Keratinocyte (primary cell): ENCODE measurements around the gene UMAD1. TPM values are rescaled to one million over a fixed set of nuclear protein-coding genes. Genes with fewer than 3 reads are reported as not detected.
A peak's percentile ranks its signal among the peaks of the same experiment; 100 is the strongest.

Source experiments
- DNase-seq: peaks from one replicate; pipeline ENCODE4 v3.0.0-alpha.2; 2011; ENCODE audit warnings: low read depth, missing footprints, low spot score
- FAIRE-seq: peaks from 2 replicates; lab custom pipeline; 2011; peaks lifted over from hg19 to GRCh38; lab: Jason Lieb, UNC
- H2AFZ ChIP-seq: 2 replicates; pipeline ENCODE4 v1.6.0; 2012; ENCODE audit warnings: low read length, control low read depth, inconsistent platforms; ENCODE audit not compliant: control insufficient read depth
- H3K27ac ChIP-seq: 2 replicates; pipeline ENCODE4 v1.5.1; 2011; ENCODE audit warnings: low read length; ENCODE audit not compliant: control insufficient read depth, insufficient read depth
- H3K27me3 ChIP-seq: 3 replicates; pipeline ENCODE4 v1.6.0; 2011; ENCODE audit warnings: low read length; ENCODE audit not compliant: control insufficient read depth, insufficient read depth; ENCODE audit errors: extremely low read depth
- H3K36me3 ChIP-seq, 2 experiments: 2 replicates in 1 of 2; 3 replicates in 1 of 2; pipeline ENCODE4 v1.5.1; 2011; ENCODE audit warnings: low read length in 2 of 2, mild to moderate bottlenecking in 1 of 2; ENCODE audit not compliant: control insufficient read depth in 2 of 2, insufficient read depth in 2 of 2; ENCODE audit errors: extremely low read depth in 1 of 2
- H3K4me1 ChIP-seq: 3 replicates; pipeline ENCODE4 v1.5.1; 2011; ENCODE audit warnings: low read length; ENCODE audit not compliant: control insufficient read depth, insufficient read depth; ENCODE audit errors: extremely low read depth
- H3K4me2 ChIP-seq: 3 replicates; pipeline ENCODE4 v1.6.0; 2011; ENCODE audit warnings: low read depth, low read length; ENCODE audit not compliant: control insufficient read depth, insufficient read depth; ENCODE audit errors: extremely low read depth
- H3K4me3 ChIP-seq, 3 experiments: fragments of 200-600 bp in 1 of 3; sonication (generic) in 1 of 3; 2 replicates in 2 of 3; 3 replicates in 1 of 3; pipeline ENCODE4 v1.5.1; 2011 to 2016; ENCODE audit warnings: low read length in 3 of 3, mild to moderate bottlenecking in 3 of 3, control low read depth in 2 of 3, inconsistent platforms in 1 of 3, low read depth in 1 of 3, mixed read lengths in 1 of 3, mixed run types in 1 of 3, moderate library complexity in 1 of 3; ENCODE audit not compliant: control insufficient read depth in 2 of 3, insufficient read depth in 2 of 3; ENCODE audit errors: extremely low read depth in 1 of 3
- H3K79me2 ChIP-seq: 2 replicates; pipeline ENCODE4 v1.6.0; 2012; ENCODE audit warnings: low read length; ENCODE audit not compliant: control insufficient read depth, insufficient read depth
- H3K9ac ChIP-seq: 3 replicates; pipeline ENCODE4 v1.6.0; 2011; ENCODE audit warnings: low read length; ENCODE audit not compliant: control insufficient read depth, insufficient read depth; ENCODE audit errors: extremely low read depth
- H3K9me1 ChIP-seq: 3 replicates; pipeline ENCODE4 v1.6.0; 2011; ENCODE audit warnings: low read length; ENCODE audit not compliant: control insufficient read depth, insufficient read depth; ENCODE audit errors: extremely low read depth
- H3K9me3 ChIP-seq: 2 replicates; pipeline ENCODE4 v1.5.1; 2012; ENCODE audit warnings: low read depth, low read length; ENCODE audit not compliant: control insufficient read depth
- H4K20me1 ChIP-seq: 3 replicates; pipeline ENCODE4 v1.6.0; 2011; ENCODE audit warnings: low read length; ENCODE audit not compliant: control insufficient read depth, insufficient read depth; ENCODE audit errors: extremely low read depth
- CTCF ChIP-seq, 3 experiments: IDR thresholded peaks in 1 of 3; conservative IDR thresholded peaks in 1 of 3; optimal IDR thresholded peaks in 1 of 3; 2 replicates in 2 of 3; 3 replicates in 1 of 3; pipeline versions ENCODE3 to v1.5.1; 2011; ENCODE audit warnings: low read length in 3 of 3, mild to moderate bottlenecking in 3 of 3, moderate library complexity in 2 of 3, control low read depth in 1 of 3, inconsistent platforms in 1 of 3; ENCODE audit not compliant: insufficient read depth in 2 of 3; ENCODE audit errors: extremely low read depth in 1 of 3
- EZH2 ChIP-seq: IDR thresholded peaks from one replicate; pipeline ENCODE4 v1.6.1; 2012; ENCODE audit warnings: inconsistent platforms, mild to moderate bottlenecking, low read length, moderate library complexity
- dilution Hi-C: fragments of 300-500 bp; cut with MboI; formaldehyde crosslinking; loops from one replicate; pipeline ENCODE4 v1.7.0; 2020; ENCODE audit warnings: low sequenced_read_pairs; ENCODE audit not compliant: extremely low pct_ligation_motif_present
- polyA plus RNA-seq, 5 experiments: library from polyadenylated mRNA; depleted of rRNA in 3 of 5; stranded (reverse) in 3 of 5; stranded (forward) in 1 of 5; unstranded in 1 of 5; fragments of >200 nt; gene quantifications; 1 replicate in 1 of 5; 2 replicates in 3 of 5; 3 replicates in 1 of 5; pipeline versions ENCODE4 v1.2.1 to v1.2.3, GENCODE V29; 2011 to 2012; ENCODE audit warnings: missing spikeins in 2 of 5, low read depth in 1 of 5, low replicate concordance in 1 of 5

The UMAD1 gene
- polyA plus RNA-seq, 1 donor (not counting 4 experiments of a cell fraction or from before 2014, with no cell fraction given), result 18.2 TPM

- TF ChIP-seq EZH2, result no peak
- TF ChIP-seq CTCF (optimal IDR thresholded peaks at IDR 0.05 in 1 of 3, IDR thresholded peaks at IDR 0.05 in 1 of 3, conservative IDR thresholded peaks at IDR 0.05 in 1 of 3; ENCODE audit: extremely low read depth in 1 of 3, insufficient read depth in 2 of 3, low read length in 3 of 3), result peak in 2 of 3 experiments; percentile 33 to 52
- H3K4me2 ChIP-seq, result peak overlapping the region; percentile 70
- peak overlapping the region; percentile 53 for H2AFZ ChIP-seq
- H3K4me3 ChIP-seq, result no peak overlapping the region
- no peaks in the 10 kb centered on the region for H3K9me1 ChIP-seq
- no peaks in the 10 kb centered on the region for H4K20me1 ChIP-seq
- FAIRE-seq (peak; percentile 32), DNase-seq (peak; percentile 11)
- H3K9ac ChIP-seq, result peak overlapping the region; percentile 34
- H3K27ac ChIP-seq, result peak overlapping the region; percentile 5
- H3K36me3 ChIP-seq, result no peaks in the 10 kb centered on the region
- H3K4me1 ChIP-seq, result peaks cover 18% of the 10 kb centered on the region
- H3K9me3 ChIP-seq, result no peaks in the 10 kb centered on the region
- no peaks in the 10 kb centered on the region for H3K79me2 ChIP-seq
- H3K27me3 ChIP-seq, result no peaks in the 10 kb centered on the region
- dilution Hi-C loops, result no loop called here
Observed at GRCh38 chr7:7681191-7681935, 40.8 kb downstream of the UMAD1 start.

GRCh38 chr7:7681936-7682329, 41.4 kb downstream of the UMAD1 start:
- peaks cover 18% of the 10 kb centered on the region for H3K4me1 ChIP-seq
- no peaks in the 10 kb centered on the region for H3K36me3 ChIP-seq
- H3K4me3 ChIP-seq, result no peak overlapping the region
- peak overlapping the region; percentile 70 for H3K4me2 ChIP-seq
- FAIRE-seq (no peak), DNase-seq (no peak)
- no peak overlapping the region for H2AFZ ChIP-seq
- H3K27ac ChIP-seq, result peak overlapping the region; percentile 5
- H4K20me1 ChIP-seq, result no peaks in the 10 kb centered on the region
- no peaks in the 10 kb centered on the region for H3K27me3 ChIP-seq
- dilution Hi-C loops, result no loop called here
- TF ChIP-seq CTCF (optimal IDR thresholded peaks at IDR 0.05 in 1 of 3, IDR thresholded peaks at IDR 0.05 in 1 of 3, conservative IDR thresholded peaks at IDR 0.05 in 1 of 3; ENCODE audit: extremely low read depth in 1 of 3, insufficient read depth in 2 of 3, low read length in 3 of 3) (no peak), EZH2 (no peak)
- no peaks in the 10 kb centered on the region for H3K9me3 ChIP-seq
- H3K9ac ChIP-seq, result no peak overlapping the region
- no peaks in the 10 kb centered on the region for H3K9me1 ChIP-seq
- H3K79me2 ChIP-seq, result no peaks in the 10 kb centered on the region
